Measurements from ENCODE around the gene NDUFA11.
A peak's percentile ranks its signal among the peaks of the same experiment; 100 is the strongest.

The NDUFA11 gene

GRCh38 chr19:5932146-5932545 lies 28.6 kb upstream of the NDUFA11 start:
- DNase-seq, result no peak

GRCh38 chr19:5931251-5931650 lies 27.7 kb upstream of the NDUFA11 start:
- no peak for DNase-seq

GRCh38 chr19:5929625-5930024 lies 26.0 kb upstream of the NDUFA11 start:
- no peak for DNase-seq

GRCh38 chr19:5929179-5929578 lies 25.6 kb upstream of the NDUFA11 start:
- no peak for DNase-seq

- no peak for DNase-seq
These were observed 23.8 kb upstream of the NDUFA11 start for GRCh38 chr19:5927441-5927821.

- DNase-seq, result no peak
These were observed 23.3 kb upstream of the NDUFA11 start for GRCh38 chr19:5926641-5927440.

GRCh38 chr19:5925830-5926427 lies 22.3 kb upstream of the NDUFA11 start:
- no peak for DNase-seq

- DNase-seq, result no peak
These were observed 19.8 kb upstream of the NDUFA11 start for GRCh38 chr19:5923356-5923755.

GRCh38 chr19:5922161-5922545 lies 18.6 kb upstream of the NDUFA11 start:
- no peak for DNase-seq

GRCh38 chr19:5921516-5922160 lies 18.0 kb upstream of the NDUFA11 start:
- DNase-seq, result no peak

- DNase-seq, result no peak
These were observed 15.0 kb upstream of the NDUFA11 start for GRCh38 chr19:5918463-5919079.

GRCh38 chr19:5917431-5918107 lies 14.0 kb upstream of the NDUFA11 start:
- DNase-seq, result no peak

GRCh38 chr19:5916181-5916708 lies 12.7 kb upstream of the NDUFA11 start:
- no peak for DNase-seq

- DNase-seq, result no peak
These were observed 12.2 kb upstream of the NDUFA11 start for GRCh38 chr19:5915782-5916165.

GRCh38 chr19:5914946-5915781 lies 11.6 kb upstream of the NDUFA11 start:
- no peak for DNase-seq

GRCh38 chr19:5914358-5914774 lies 10.8 kb upstream of the NDUFA11 start:
- no peak for DNase-seq

- no peak for DNase-seq
These were observed 10.3 kb upstream of the NDUFA11 start, which contains the start of gene CAPS for GRCh38 chr19:5913739-5914357. TSS of gene CAPS (plus strand) at chr19:5914254. CDS start at chr19:5914407, 153 bp downstream.

GRCh38 chr19:5911366-5911765 lies 7.8 kb upstream of the NDUFA11 start:
- no peak for DNase-seq

- no peak for DNase-seq
These were observed 7.0 kb upstream of the NDUFA11 start for GRCh38 chr19:5910638-5910907.

- DNase-seq, result no peak
These were observed 5.3 kb upstream of the NDUFA11 start for GRCh38 chr19:5908773-5909442.

GRCh38 chr19:5907241-5907640 lies 3.7 kb upstream of the NDUFA11 start:
- DNase-seq, result peak in 1 of 2 experiments; percentile 32

Measured in stimulated activated CD4-positive, alpha-beta T cell treated with anti-CD3 and anti-CD28 coated beads, Interleukin-4, amount 100 ng/mL, for 4 hours (primary cell).